B cell (primary cell): ENCODE measurements around the gene TBX15. TPM values are rescaled to one million over a fixed set of nuclear protein-coding genes. Genes with fewer than 3 reads are reported as not detected.
A peak's percentile ranks its signal among the peaks of the same experiment; 100 is the strongest.

Source experiments
- ATAC-seq: fragments of 200-7000 bp; cut with Tn5 transposase; one replicate; pipeline ENCODE4 v1.10.0; 2021; ENCODE audit warnings: low read depth, mild to moderate bottlenecking, moderate number of reproducible peaks, moderate library complexity
- CTCF ChIA-PET: fragments of 350-600 bp; sonication (Branson Sonifier 250); formaldehyde crosslinking; loops from one replicate; lab custom pipeline; 2021; ENCODE audit warnings: antibody characterized with exemption, inconsistent platforms; lab: Charles Lee
- POLR2A ChIA-PET: fragments of 350-600 bp; sonication (Branson Sonifier 250); formaldehyde crosslinking; loops from one replicate; lab custom pipeline; 2021; ENCODE audit warnings: antibody characterized with exemption; lab: Charles Lee
- DNase-seq: peaks from one replicate; pipeline ENCODE4 v3.0.0; 2013
- H2AFZ ChIP-seq: 2 replicates; pipeline ENCODE4 v1.6.1; 2012; ENCODE audit warnings: mild to moderate bottlenecking, low read depth, low read length; ENCODE audit not compliant: insufficient read depth, poor library complexity, severe bottlenecking
- H3K27ac ChIP-seq, 2 donors: 1 replicate in 1 of 2; 2 replicates in 1 of 2; pipeline ENCODE4 v1.5.1; 2012 to 2013; ENCODE audit warnings: low read length in 2 of 2, mild to moderate bottlenecking in 2 of 2, moderate library complexity in 1 of 2
- H3K27me3 ChIP-seq, 4 experiments: fragments of 200-600 bp in 1 of 4; sonication (generic) in 1 of 4; replicated peaks in 1 of 4; 1 replicate in 2 of 4; 2 replicates in 2 of 4; pipeline versions ENCODE4 v1.6.1 to v1.7.0; 2013 to 2016; ENCODE audit warnings: low read length in 3 of 4, mild to moderate bottlenecking in 2 of 4, mixed read lengths in 1 of 4, moderate library complexity in 1 of 4; ENCODE audit not compliant: insufficient read depth in 4 of 4, control insufficient read depth in 3 of 4; ENCODE audit errors: control extremely low read depth in 1 of 4
- H3K36me3 ChIP-seq, 2 experiments: replicated peaks in 1 of 2; 1 replicate in 1 of 2; 2 replicates in 1 of 2; pipeline versions ENCODE4 v1.6.1 to v1.7.1; 2013; ENCODE audit warnings: low read length in 1 of 2; ENCODE audit not compliant: insufficient read depth in 2 of 2, control insufficient read depth in 1 of 2; ENCODE audit errors: control extremely low read depth in 1 of 2, extremely low read depth in 1 of 2
- H3K4me1 ChIP-seq, 2 donors: fragments of 200-600 bp in 1 of 2; sonication (generic) in 1 of 2; 1 replicate in 1 of 2; 2 replicates in 1 of 2; pipeline versions ENCODE4 v1.5.1 to v1.6.1; 2013 to 2017; ENCODE audit warnings: low read length in 2 of 2; ENCODE audit not compliant: control insufficient read depth in 2 of 2, insufficient read depth in 2 of 2
- H3K4me2 ChIP-seq: replicated peaks from 2 replicates; pipeline ENCODE3; 2012; ENCODE audit warnings: mild to moderate bottlenecking, low read depth, low read length; ENCODE audit not compliant: poor library complexity, severe bottlenecking
- H3K4me3 ChIP-seq, 5 experiments: fragments of 200-600 bp in 1 of 5; sonication (generic) in 1 of 5; 1 replicate in 3 of 5; 2 replicates in 2 of 5; pipeline versions ENCODE4 v1.5.1 to v1.7.0; 2011 to 2016; ENCODE audit warnings: low read length in 4 of 5, mild to moderate bottlenecking in 4 of 5, low read depth in 2 of 5, control low read depth in 1 of 5, moderate library complexity in 1 of 5; ENCODE audit not compliant: insufficient read depth in 1 of 5; ENCODE audit errors: control extremely low read depth in 1 of 5, extremely low read depth in 1 of 5
- H3K79me2 ChIP-seq: fragments of 200-600 bp; sonication (generic); one replicate; pipeline ENCODE4 v1.6.0; 2016; ENCODE audit warnings: low read length; ENCODE audit not compliant: control insufficient read depth, insufficient read depth
- H3K9ac ChIP-seq: fragments of 200-600 bp; sonication (generic); 2 replicates; pipeline ENCODE4 v1.6.1; 2017; ENCODE audit warnings: mild to moderate bottlenecking, low read length, moderate library complexity
- H3K9me3 ChIP-seq, 3 donors: one replicate each; pipeline versions ENCODE4 v1.6.1 to v1.7.1; 2013; ENCODE audit warnings: low read length in 2 of 3; ENCODE audit not compliant: control insufficient read depth in 2 of 3, insufficient read depth in 1 of 3; ENCODE audit errors: control extremely low read depth in 1 of 3
- H4K20me1 ChIP-seq: 2 replicates; pipeline ENCODE4 v1.6.0; 2012; ENCODE audit warnings: mild to moderate bottlenecking, low read length; ENCODE audit not compliant: insufficient read depth, control insufficient read depth, poor library complexity, severe bottlenecking
- H3K27ac Mint-ChIP-seq: one replicate; pipeline ENCODE4 v1.8.0; 2021; ENCODE audit warnings: mixed read lengths
- H3K27me3 Mint-ChIP-seq: one replicate; pipeline ENCODE4 v1.8.0; 2021; ENCODE audit warnings: mixed read lengths
- H3K4me1 Mint-ChIP-seq: one replicate; pipeline ENCODE4 v1.8.0; 2021; ENCODE audit warnings: mixed read lengths
- H3K4me3 Mint-ChIP-seq: one replicate; pipeline ENCODE4 v1.8.0; 2021; ENCODE audit warnings: mixed read lengths
- H3K9me3 Mint-ChIP-seq: one replicate; pipeline ENCODE4 v1.8.0; 2022; ENCODE audit warnings: mixed read lengths; ENCODE audit not compliant: insufficient read depth
- CTCF ChIP-seq: fragments of 200-600 bp; IDR thresholded peaks from one replicate; pipeline ENCODE4 v1.8.0; 2022; ENCODE audit warnings: antibody characterized with exemption, mild to moderate bottlenecking
- EZH2 ChIP-seq: IDR thresholded peaks from 2 replicates; pipeline ENCODE4 v1.6.1; 2012; ENCODE audit warnings: borderline replicate concordance, low read depth, mild to moderate bottlenecking, moderate library complexity, low read length; ENCODE audit not compliant: insufficient read depth, poor library complexity, severe bottlenecking
- WGBS: methylation state at CpG from one replicate; pipeline ENCODE4 v1.1.5; 2013; ENCODE audit warnings: missing lambda C conversion rate; ENCODE audit not compliant: insufficient coverage; 5-methylcytosine and 5-hydroxymethylcytosine counted together
- intact Hi-C: fragments of 100-400 bp; cut with micrococcal nuclease; formaldehyde crosslinking; loops from one replicate; pipeline ENCODE4 v1.10.0; 2022
- polyA plus RNA-seq: library from polyadenylated mRNA; depleted of rRNA; stranded (reverse); fragments of >200 nt; gene quantifications from 2 replicates; pipeline ENCODE4 v1.2.3, GENCODE V29; 2012
- total RNA-seq, 2 donors: library from RNA; stranded (reverse); fragments of 120-200 nt in 1 of 2; gene quantifications; 1 replicate in 1 of 2; 2 replicates in 1 of 2; pipeline versions ENCODE4 v1.2.3 to v1.2.4, GENCODE V29; 2013 to 2022

The TBX15 gene
- total and polyA plus RNA-seq, 2 donors (not counting 1 experiment from before 2014, with no cell fraction given) = 0.03 to 0.15 TPM

- Histone ChIP-seq H3K27me3 (peaks cover 0 to 99% (median 89%) of the 10 kb centered on the region in 4 experiments), H4K20me1 (no peaks in the 10 kb centered on the region), H2AFZ (no peak overlapping the region), H3K9me3 (peaks cover 0 to 83% (median 42%) of the 10 kb centered on the region in 3 donors), H3K4me1 (peaks cover 48 to 58% of the 10 kb centered on the region in 2 donors), H3K4me2 (no peak overlapping the region), H3K4me3 (no peak overlapping the region), H3K36me3 (no peaks in the 10 kb centered on the region), H3K27ac (no peak overlapping the region), H3K9ac (no peak overlapping the region), H3K79me2 (no peaks in the 10 kb centered on the region)
- WGBS = 18% methylated on average over 26 of the region's 34 CpGs
- no peak for ATAC-seq
- Mint-ChIP-seq H3K4me3 (no peak overlapping the region), H3K9me3 (no peaks in the 10 kb centered on the region), H3K4me1 (peaks cover 35% of the 10 kb centered on the region), H3K27ac (no peak overlapping the region), H3K27me3 (peaks cover 80% of the 10 kb centered on the region)
- CTCF ChIA-PET = interaction anchor here (1.3 kb wide), 1 partner anchor 23 kb away, joined by 3 read pairs; no protein-coding TSS in a partner anchor
- POLR2A ChIA-PET = no interaction called here
- intact Hi-C loops = loop anchor here (2.0 kb wide), 1 partner anchor 23 kb away; no protein-coding TSS in a partner anchor
- no peak for TF ChIP-seq CTCF
- no peak for TF ChIP-seq EZH2
- peak; percentile 37 for DNase-seq
Observed at GRCh38 chr1:118985640-118986554, 2.2 kb downstream of the TBX15 start.
